ENCODE data around the gene COL6A5. TPM values are rescaled to one million over a fixed set of nuclear protein-coding genes. Genes with fewer than 3 reads are reported as not detected.
"Not testable (repeated sequence)": the region's sequence is repeated elsewhere in the genome, so short reads cannot be mapped to it uniquely, and the experiment has no call there.

The COL6A5 gene
- total and polyA plus RNA-seq, 11 donors = 0.03 to 0.14 TPM; not detected in 9

DNA sequence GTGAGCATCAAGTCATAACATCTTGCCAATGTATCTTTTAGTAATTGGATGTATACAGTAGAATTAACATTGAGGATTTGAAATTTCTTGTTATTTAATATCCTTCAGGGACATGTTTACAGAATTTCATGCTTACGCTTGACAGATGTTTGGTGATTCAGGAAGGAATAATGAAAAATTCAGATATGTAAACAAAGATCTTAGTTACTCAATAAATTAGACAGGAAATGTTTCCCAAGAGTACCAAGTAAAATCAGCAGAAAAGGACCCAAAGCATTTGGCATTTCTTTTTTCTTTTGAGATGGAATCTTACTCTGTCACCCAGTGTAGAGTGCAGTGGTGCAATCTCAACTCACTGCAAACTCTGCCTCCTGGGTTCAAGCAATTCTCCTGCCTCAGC is 4.7 kb upstream of the COL6A5 start:
- H3K4me3 ChIP-seq = no peak overlapping the region
- TF ChIP-seq CTCF (IDR thresholded peaks at IDR 0.05) = no peak
- TF ChIP-seq POLR2A (IDR thresholded peaks at IDR 0.05) = no peak
- ATAC-seq (no peak), DNase-seq (no peak)
- H3K36me3 ChIP-seq = no peaks in the 10 kb centered on the region
- peaks cover 0 to 23% (median 7%) of the 10 kb centered on the region in 9 donors for H3K27me3 ChIP-seq
- intact Hi-C loops (cut with DNase I) = no loop called here
- peaks cover 0 to 7% (median 0%) of the 10 kb centered on the region in 12 donors for H3K4me1 ChIP-seq
- 63 to 84% (median 77%) methylated on average over 1 of the region's 1 CpG for WGBS, 4 donors
- peaks cover 0 to 46% (median 10%) of the 10 kb centered on the region in 12 donors for H3K9me3 ChIP-seq
- H3K27ac ChIP-seq = no peak overlapping the region

DNA sequence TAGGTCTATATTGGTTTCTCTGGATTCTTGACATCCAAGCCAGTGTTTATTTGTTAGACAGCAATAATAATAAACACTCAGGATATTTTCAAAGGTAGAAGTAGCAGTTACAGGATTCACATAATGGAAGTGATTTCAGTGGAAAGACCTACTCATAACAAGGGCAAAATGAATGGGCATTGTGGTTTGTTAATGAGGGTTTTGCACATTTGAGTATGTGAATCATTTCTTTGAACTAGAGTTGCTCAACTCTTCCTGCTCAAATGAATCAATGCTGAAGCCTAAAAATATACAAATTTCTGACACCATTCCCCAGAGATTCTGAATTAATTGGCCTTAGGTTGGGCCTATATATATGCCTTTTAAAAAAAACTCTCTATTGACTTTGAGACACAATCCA is 4.1 kb upstream of the COL6A5 start:
- no peak for DNase-seq
- peaks cover 0 to 9% (median 0%) of the 10 kb centered on the region in 12 donors for H3K4me1 ChIP-seq
- H3K27ac ChIP-seq = no peak overlapping the region
- H3K4me3 ChIP-seq = no peak overlapping the region
- no peak for ATAC-seq
- H3K36me3 ChIP-seq = no peaks in the 10 kb centered on the region
- H3K27me3 ChIP-seq = peaks cover 0 to 29% (median 13%) of the 10 kb centered on the region in 9 donors
- TF ChIP-seq CTCF (IDR thresholded peaks at IDR 0.05) (no peak), POLR2A (IDR thresholded peaks at IDR 0.05) (no peak)
- intact Hi-C loops (cut with DNase I) = no loop called here
- H3K9me3 ChIP-seq = peaks cover 0 to 39% (median 6%) of the 10 kb centered on the region in 12 donors

GRCh38 chr3:130341882-130342281 is 3.6 kb upstream of the COL6A5 start:
- H3K4me3 ChIP-seq = no peak overlapping the region
- intact Hi-C loops (cut with DNase I) = no loop called here
- H3K9me3 ChIP-seq = peaks cover 0 to 34% (median 5%) of the 10 kb centered on the region in 12 donors
- peaks cover 0 to 34% (median 14%) of the 10 kb centered on the region in 9 donors for H3K27me3 ChIP-seq
- no peak overlapping the region for H3K27ac ChIP-seq
- no peak for TF ChIP-seq CTCF (IDR thresholded peaks at IDR 0.05)
- no peak for TF ChIP-seq POLR2A (IDR thresholded peaks at IDR 0.05)
- peaks cover 0 to 9% (median 0%) of the 10 kb centered on the region in 12 donors for H3K4me1 ChIP-seq
- 79 to 89% (median 84%) methylated on average over 4 of the region's 4 CpGs for WGBS, 4 donors
- H3K36me3 ChIP-seq = no peaks in the 10 kb centered on the region
- ATAC-seq = no peak
- DNase-seq = no peak

DNA sequence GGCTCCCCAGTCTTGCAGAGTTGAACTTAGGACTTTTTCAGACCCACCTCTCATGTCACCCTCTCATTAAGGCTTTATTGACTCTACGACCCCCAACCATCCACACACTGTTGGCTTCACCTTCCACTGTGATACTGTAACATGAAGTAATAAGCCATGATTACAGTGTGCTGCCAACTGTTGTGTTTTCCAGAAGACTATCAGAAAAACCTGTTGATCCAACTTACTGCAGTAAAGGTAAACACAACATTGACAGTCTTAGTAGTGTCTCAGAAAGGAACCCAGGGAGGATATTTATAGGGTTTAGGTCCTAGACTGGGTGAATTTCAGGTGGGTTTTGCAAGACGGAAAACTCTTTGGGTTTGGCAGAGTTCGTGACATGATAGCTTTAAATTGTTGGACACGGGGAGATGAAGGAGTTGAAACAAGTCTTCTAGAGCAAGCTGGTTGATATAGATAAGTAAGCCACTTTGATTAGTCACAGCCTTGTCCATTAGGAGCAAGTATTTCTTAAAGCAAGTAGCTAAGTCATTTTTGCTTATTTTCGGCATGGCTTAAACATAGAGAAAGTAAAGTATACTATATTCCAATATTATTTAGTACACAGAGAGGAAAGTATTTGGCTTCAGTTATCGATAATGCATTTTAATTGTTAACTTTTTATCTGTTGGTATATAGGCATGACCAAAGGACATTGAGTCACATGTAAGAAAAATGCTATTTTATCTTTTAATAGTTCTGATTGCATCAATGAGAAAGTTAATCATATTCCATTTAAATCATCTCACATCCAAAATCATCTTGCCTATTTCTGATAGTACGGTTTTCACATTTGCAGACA is 2.4 kb upstream of the COL6A5 start:
- H3K9me3 ChIP-seq = peaks cover 0 to 23% (median 3%) of the 10 kb centered on the region in 12 donors
- no peak for TF ChIP-seq CTCF (IDR thresholded peaks at IDR 0.05)
- TF ChIP-seq POLR2A (IDR thresholded peaks at IDR 0.05) = no peak
- H3K4me1 ChIP-seq = peaks cover 0 to 9% (median 0%) of the 10 kb centered on the region in 12 donors
- peaks cover 0 to 45% (median 16%) of the 10 kb centered on the region in 9 donors for H3K27me3 ChIP-seq
- no peak for DNase-seq
- no peak overlapping the region for H3K4me3 ChIP-seq
- no peak for ATAC-seq
- H3K27ac ChIP-seq = no peak overlapping the region
- intact Hi-C loops (cut with DNase I) = no loop called here
- 67 to 70% (median 69%) methylated on average over 7 of the region's 7 CpGs for WGBS, 4 donors
- H3K36me3 ChIP-seq = no peaks in the 10 kb centered on the region

GRCh38 chr3:130348258-130348657 is 2.8 kb downstream of the COL6A5 start:
- intact Hi-C loops (cut with DNase I) = not testable (repeated sequence)

More at GRCh38 chr3:130348258-130348657, 2.8 kb downstream of the COL6A5 start:
- H3K36me3 ChIP-seq, H3K27ac ChIP-seq, H3K9me3 ChIP-seq, H3K4me1 ChIP-seq, H3K4me3 ChIP-seq, ATAC-seq, DNase-seq: not testable (repeated sequence)
- 89 to 94% (median 91%) methylated on average over 2 of the region's 2 CpGs for WGBS, 4 donors
- peaks cover 0 to 52% (median 16%) of the 10 kb centered on the region in 9 donors for H3K27me3 ChIP-seq
